ENCODE results near the gene GRM8. TPM values are rescaled to one million over a fixed set of nuclear protein-coding genes. Genes with fewer than 3 reads are reported as not detected.

Gene GRM8
- total RNA-seq, 1 experiment from 2014 or later = 0.80 TPM

GRCh38 chr7:127250312-127251035, 2.3 kb downstream of the GRM8 start:
- Histone ChIP-seq H3K4me3 (ENCODE audit: low read depth, low read length, poor library complexity, severe bottlenecking) (no peak overlapping the region), H3K36me3 (ENCODE audit: insufficient read depth, low read length, poor library complexity, severe bottlenecking) (no peaks in the 10 kb centered on the region), H3K4me1 (ENCODE audit: insufficient read depth, low read length, poor library complexity, severe bottlenecking) (peaks cover 18% of the 10 kb centered on the region), H3K27ac (ENCODE audit: low read depth, low read length, poor library complexity, severe bottlenecking) (no peak overlapping the region), H3K9me3 (ENCODE audit: low read depth, low read length, poor library complexity, severe bottlenecking) (no peaks in the 10 kb centered on the region), H3K27me3 (replicated peaks; ENCODE audit: insufficient read depth, low read depth, low read length, poor library complexity) (peaks cover 63% of the 10 kb centered on the region)
- TF ChIP-seq EZH2 (IDR thresholded peaks at IDR 0.05; ENCODE audit: borderline replicate concordance, low read depth, low read length, poor library complexity, severe bottlenecking) (no peak), CTCF (conservative IDR thresholded peaks at IDR 0.05; ENCODE audit: low read depth, low read length) (no peak; the same call in 1 of the 2 replicates)
- no TSS peak for BruUV-seq (replicated peaks)
- peak; percentile 7 for DNase-seq (ENCODE audit: low spot score)
- intact Hi-C loops (cut with micrococcal nuclease; ENCODE audit: unreplicated experiment) = loop anchor here (5.0 to 10.0 kb wide), 2 partner anchors 396 to 448 kb away; no protein-coding TSS in a partner anchor
- CTCF ChIA-PET = no interaction called here
- POLR2A ChIA-PET (ENCODE audit: low non-redundant PET) = no interaction called here

GRCh38 chr7:127245607-127246006, 7.1 kb downstream of the GRM8 start:
- BruUV-seq (replicated peaks) = no TSS peak
- no peak overlapping the region for H3K27ac ChIP-seq (ENCODE audit: low read depth, low read length, poor library complexity, severe bottlenecking)
- no peaks in the 10 kb centered on the region for H3K9me3 ChIP-seq (ENCODE audit: low read depth, low read length, poor library complexity, severe bottlenecking)
- no peak for TF ChIP-seq CTCF (conservative IDR thresholded peaks at IDR 0.05; ENCODE audit: low read depth, low read length)
- TF ChIP-seq EZH2 (IDR thresholded peaks at IDR 0.05; ENCODE audit: borderline replicate concordance, low read depth, low read length, poor library complexity, severe bottlenecking) = no peak
- H3K36me3 ChIP-seq (ENCODE audit: insufficient read depth, low read length, poor library complexity, severe bottlenecking) = no peaks in the 10 kb centered on the region
- H3K4me1 ChIP-seq (ENCODE audit: insufficient read depth, low read length, poor library complexity, severe bottlenecking) = no peaks in the 10 kb centered on the region
- no peak overlapping the region for H3K4me3 ChIP-seq (ENCODE audit: low read depth, low read length, poor library complexity, severe bottlenecking)
- POLR2A ChIA-PET (ENCODE audit: low non-redundant PET) = no interaction called here
- intact Hi-C loops (cut with micrococcal nuclease; ENCODE audit: unreplicated experiment) = no loop called here
- peaks cover 52% of the 10 kb centered on the region for H3K27me3 ChIP-seq (replicated peaks; ENCODE audit: insufficient read depth, low read depth, low read length, poor library complexity)
- CTCF ChIA-PET = no interaction called here
- DNase-seq (ENCODE audit: low spot score) = no peak

DNA sequence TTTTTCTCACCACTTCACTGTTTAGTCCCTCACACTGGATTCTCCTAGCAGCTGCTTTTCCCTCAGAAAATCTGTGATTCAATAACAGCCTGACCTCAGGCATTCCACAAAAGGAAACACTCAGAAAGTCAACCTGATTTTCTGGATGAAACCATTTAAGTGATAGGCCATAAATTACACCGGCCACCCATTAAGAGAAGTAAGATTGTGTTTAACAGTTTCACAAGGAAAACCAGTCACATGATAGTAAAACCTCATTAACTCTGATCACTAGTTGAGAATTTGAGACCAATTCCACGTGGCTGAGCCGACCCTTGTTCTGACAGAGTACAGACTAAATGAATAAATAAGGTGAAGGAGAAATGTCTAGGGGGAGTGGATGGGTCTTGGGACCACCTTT, 7.7 kb downstream of the GRM8 start:
- no peak for TF ChIP-seq CTCF (conservative IDR thresholded peaks at IDR 0.05; ENCODE audit: low read depth, low read length)
- no peak for TF ChIP-seq EZH2 (IDR thresholded peaks at IDR 0.05; ENCODE audit: borderline replicate concordance, low read depth, low read length, poor library complexity, severe bottlenecking)
- no TSS peak for BruUV-seq (replicated peaks)
- ChIA-PET POLR2A (ENCODE audit: low non-redundant PET) (no interaction called here), CTCF (no interaction called here)
- Histone ChIP-seq H3K9me3 (ENCODE audit: low read depth, low read length, poor library complexity, severe bottlenecking) (no peaks in the 10 kb centered on the region), H3K36me3 (ENCODE audit: insufficient read depth, low read length, poor library complexity, severe bottlenecking) (no peaks in the 10 kb centered on the region), H3K4me1 (ENCODE audit: insufficient read depth, low read length, poor library complexity, severe bottlenecking) (no peaks in the 10 kb centered on the region), H3K27me3 (replicated peaks; ENCODE audit: insufficient read depth, low read depth, low read length, poor library complexity) (peaks cover 46% of the 10 kb centered on the region), H3K4me3 (ENCODE audit: low read depth, low read length, poor library complexity, severe bottlenecking) (no peak overlapping the region), H3K27ac (ENCODE audit: low read depth, low read length, poor library complexity, severe bottlenecking) (no peak overlapping the region)
- DNase-seq (ENCODE audit: low spot score) = no peak
- intact Hi-C loops (cut with micrococcal nuclease; ENCODE audit: unreplicated experiment) = no loop called here
